NCI-H146 treated with DMSO at 0.1 percent for 48 hours (cell line): ENCODE results near the gene TOR4A.
A peak's percentile ranks its signal among the peaks of the same experiment; 100 is the strongest.

ENCODE experiments used
- DNase-seq: peaks from one replicate; lab custom pipeline; 2025; ENCODE audit not compliant: unreplicated experiment; lab: John Stamatoyannopoulos, UW

The TOR4A gene

GRCh38 chr9:137270929-137271695 lies 6.4 kb upstream of the TOR4A start:
- DNase-seq: no peak

DNA sequence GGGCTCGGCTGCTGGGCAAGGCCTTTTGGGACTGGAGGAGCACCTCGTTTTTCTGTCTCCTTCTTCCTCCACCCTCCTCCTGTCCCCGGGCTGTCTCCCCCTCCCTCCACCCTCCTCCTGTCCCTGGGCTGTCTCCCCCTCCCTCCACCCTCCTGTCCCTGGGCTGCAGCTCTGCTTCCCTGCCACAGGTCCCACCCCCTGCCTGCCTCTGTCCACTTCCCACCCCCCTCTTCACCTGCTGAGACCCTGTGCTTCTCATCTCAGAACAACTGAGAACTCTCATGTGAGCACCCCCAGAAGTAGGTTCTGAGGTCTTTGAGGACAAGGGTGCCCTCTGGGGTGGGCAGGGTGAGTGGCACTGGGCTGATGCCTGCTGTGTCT lies 5.8 kb upstream of the TOR4A start:
- DNase-seq: no peak

GRCh38 chr9:137272241-137273094 lies 5.1 kb upstream of the TOR4A start:
- no peak for DNase-seq

GRCh38 chr9:137273095-137273490 lies 4.4 kb upstream of the TOR4A start:
- no peak for DNase-seq

DNA sequence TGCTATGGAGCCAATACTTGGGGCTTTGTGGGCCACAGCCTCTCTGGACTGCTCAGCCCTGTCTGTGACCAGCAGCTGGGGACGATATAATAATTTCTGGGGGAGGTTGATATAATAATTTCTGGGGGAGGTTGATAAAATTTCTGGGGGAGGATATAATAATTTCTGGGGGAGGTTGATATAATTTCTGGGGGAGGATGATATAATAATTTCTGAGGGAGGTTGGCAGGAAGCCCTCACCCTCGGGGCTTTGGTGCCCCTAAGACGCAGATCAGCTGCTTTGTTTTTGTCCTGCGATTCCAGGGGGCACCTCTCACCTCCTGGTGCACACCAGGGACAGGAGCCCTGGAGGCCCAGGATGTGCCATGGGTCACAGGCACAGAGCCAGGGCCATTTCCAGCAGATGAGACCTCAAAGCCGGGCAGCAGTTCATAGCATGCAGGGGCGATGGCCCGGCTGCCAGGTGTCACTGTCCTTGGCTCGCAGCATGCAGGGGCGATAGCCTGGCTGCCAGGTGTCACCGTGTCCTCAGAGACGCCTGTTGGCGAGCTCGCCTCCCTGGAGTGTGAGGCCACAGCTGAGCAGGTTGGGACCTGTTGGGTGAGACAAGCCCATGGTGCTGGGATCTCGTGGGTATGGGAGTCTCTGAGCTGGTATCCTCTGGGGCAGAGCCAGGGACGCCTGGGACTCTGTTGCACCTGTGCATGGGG lies 3.8 kb upstream of the TOR4A start:
- no peak for DNase-seq

GRCh38 chr9:137275203-137275587 lies 2.3 kb upstream of the TOR4A start:
- no peak for DNase-seq

- DNase-seq: no peak
These were observed 1.7 kb upstream of the TOR4A start for GRCh38 chr9:137275588-137276472.

DNA sequence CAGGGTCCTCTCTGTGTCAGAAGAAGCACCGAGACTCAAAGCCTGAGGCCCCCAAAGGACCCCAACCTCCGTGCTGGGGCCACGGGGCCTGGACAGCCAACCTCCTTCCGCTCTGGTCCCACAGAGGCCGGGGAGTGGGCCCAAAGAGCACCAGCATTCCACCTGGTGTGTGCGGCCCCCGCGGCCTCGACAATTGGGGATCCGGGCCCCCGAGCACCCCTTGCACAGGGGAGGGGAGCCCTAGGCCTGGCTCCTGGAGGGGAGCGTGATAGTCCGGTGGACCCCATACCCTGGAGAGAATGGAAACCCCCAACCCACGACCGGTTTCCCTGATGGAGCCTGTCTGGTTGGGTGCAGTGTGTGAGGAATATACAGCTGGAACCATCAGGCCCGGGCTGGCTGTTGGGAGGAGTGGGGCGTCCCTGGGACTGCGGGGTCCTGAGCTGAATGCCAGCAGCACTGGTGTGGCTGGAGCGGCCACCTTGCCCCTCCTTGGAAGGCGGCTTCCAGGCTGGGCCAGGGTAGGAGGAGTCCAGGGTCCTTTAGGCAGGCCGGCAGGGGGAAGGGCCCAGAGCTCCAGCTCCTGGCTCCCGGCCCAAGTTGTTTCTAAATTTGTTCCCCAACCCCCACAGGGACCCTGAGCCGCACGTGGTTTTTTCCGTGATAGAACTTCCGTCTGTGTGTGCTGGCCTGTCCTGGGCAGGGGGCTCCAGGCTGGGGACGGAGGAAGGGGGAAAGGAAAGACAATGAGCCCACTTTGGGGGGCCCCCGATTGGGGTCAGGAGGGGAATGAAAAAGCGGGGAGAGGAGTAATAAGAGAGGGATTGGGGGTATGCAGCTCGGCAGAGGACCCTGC lies 825 bp upstream of the TOR4A start:
- no peak for DNase-seq

GRCh38 chr9:137278061-137278701 lies 655 bp downstream of the TOR4A start:
- no peak for DNase-seq

DNA sequence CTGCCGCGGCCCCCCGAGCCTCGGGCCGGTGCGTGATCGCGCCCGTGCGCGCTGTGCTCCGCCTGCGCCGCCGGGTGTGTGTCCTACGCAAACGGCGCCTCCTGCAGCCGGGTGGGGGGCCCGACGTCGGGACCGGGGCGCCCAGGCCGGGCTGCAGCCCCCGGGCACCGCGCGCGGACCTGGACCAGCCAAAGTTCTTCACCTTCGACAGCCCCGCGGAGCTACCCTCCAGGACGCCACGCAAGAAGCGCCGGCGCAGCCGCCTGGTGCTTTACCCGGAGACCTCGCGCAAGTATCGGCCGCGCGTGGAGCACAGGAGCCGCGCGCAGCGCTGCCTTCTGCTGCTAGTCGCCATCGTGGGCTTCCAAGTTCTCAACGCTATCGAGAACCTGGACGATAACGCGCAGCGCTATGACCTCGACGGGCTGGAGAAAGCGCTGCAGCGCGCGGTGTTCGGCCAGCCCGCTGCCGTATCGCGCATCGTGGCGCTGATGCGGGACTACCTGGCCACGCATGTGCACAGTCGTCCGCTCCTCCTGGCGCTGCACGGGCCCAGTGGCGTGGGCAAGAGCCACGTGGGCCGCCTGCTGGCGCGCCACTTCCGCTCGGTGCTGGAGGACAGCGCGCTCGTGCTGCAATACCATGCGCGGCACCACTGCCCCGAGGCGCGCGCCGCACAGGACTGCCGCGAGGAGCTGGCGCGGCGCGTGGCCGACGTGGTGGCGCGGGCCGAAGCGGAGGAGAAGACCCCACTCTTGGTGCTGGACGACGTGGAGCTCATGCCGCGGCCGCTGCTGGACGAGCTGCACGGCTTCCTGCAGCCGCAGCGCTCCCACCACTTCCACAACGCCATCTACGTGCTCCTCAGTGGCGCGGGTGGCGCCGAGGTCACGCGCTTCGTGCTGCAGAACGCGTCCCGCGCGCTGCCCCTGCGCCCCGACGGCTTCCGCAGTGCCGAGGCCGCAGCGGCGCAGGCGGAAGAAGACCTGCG lies 1.5 kb downstream of the TOR4A start:
- DNase-seq: no peak

DNA sequence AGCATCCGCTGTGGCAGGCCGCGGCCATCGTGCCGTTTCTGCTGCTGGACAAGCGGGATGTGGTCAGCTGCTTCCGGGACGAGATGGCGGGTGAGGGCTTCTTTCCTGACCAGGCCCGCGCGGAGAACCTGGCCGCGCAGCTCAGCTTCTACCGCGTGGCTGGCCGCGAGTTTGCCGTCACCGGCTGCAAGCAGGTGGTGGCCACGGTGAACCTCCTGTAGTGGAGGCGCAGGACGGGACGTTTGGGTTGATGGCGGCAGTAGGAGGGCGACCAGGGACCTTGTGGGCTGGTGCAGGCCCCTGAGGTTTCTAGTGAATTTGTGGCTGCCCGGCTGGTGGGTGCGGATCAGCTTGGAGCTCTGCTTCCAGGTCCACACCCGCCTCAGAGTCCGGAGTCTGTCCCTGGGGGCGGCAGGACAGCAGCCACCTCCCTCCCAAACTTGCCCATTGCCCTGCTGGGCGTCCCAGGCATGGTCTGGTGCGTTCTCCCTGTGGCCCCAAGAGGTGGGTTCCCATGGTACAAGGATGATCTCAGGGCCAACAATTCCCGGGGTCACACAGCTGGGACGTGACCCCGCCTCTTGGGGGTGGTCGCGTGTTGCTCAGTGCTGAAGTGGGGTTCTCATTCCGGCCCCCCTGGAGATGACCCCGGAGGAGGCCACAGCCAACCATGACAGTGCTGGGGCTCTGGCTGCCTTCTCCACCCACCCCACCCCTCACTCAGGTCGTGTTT lies 2.4 kb downstream of the TOR4A start:
- DNase-seq: no peak

- no peak for DNase-seq
These were observed 3.2 kb downstream of the TOR4A start for GRCh38 chr9:137280474-137281344.

DNA sequence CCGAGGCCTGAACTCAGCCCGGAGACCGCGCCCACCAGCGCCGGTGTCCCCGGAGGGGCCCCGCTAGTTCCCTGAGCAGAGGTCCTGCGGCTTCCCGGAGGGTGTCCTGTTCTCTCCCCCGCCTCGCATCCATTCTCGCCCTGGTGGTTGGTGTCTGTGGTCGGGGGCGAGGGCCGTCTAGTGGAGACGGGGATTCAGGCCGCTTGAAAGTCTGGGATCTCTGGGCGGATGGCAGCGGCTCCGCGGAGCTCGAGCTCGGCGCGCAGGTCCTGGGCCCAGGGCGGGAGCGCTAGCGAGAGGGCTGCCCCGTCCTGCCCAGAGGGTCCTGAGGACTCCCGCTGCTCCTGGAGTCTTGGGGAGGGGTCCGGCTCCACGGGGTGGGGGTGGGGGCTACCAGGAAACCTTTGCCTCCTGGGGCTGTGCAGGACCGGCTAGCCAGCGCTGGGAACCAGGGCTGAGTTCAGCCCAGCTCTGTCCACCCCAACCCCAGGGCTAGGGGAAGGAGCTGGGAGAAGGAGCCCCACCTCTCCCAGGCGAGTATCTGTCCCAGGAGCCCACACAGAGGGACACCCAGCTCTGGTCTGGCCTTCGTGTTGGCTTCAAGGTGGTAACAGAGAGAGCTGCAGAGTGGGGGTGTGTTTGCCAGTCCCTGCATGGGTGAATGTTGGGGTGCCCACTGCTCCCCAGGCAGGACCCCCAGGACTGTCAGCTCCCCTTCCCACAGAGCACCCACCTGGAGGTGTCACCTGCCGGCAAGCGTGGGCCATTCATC lies 4.0 kb downstream of the TOR4A start:
- no peak for DNase-seq

- peak; percentile 17 for DNase-seq
These were observed 9.5 kb downstream of the TOR4A start for GRCh38 chr9:137286975-137287383.

- DNase-seq: no peak
These were observed 15.6 kb downstream of the TOR4A start for GRCh38 chr9:137293094-137293481.
